Activated CD4-positive, alpha-beta T cell treated with anti-CD3 and anti-CD28 coated beads, Interleukin-2, amount 10 ng/mL, durations not matched to agents 24 days and 14 days (primary cell): ENCODE data around the gene TRIM16. TPM values are rescaled to one million over a fixed set of nuclear protein-coding genes. Genes with fewer than 3 reads are reported as not detected.
"Not testable (repeated sequence)": the region's sequence is repeated elsewhere in the genome, so short reads cannot be mapped to it uniquely, and the experiment has no call there.

Experiments
- DNase-seq: peaks from one replicate; pipeline ENCODE4 v3.0.0; 2022
- H3K27ac Mint-ChIP-seq: one replicate; pipeline ENCODE4 v1.8.0; 2022; ENCODE audit warnings: mild to moderate bottlenecking, mixed read lengths
- H3K27me3 Mint-ChIP-seq: one replicate; pipeline ENCODE4 v1.8.0; 2022; ENCODE audit warnings: mixed read lengths
- H3K36me3 Mint-ChIP-seq: one replicate; pipeline ENCODE4 v1.8.0; 2022; ENCODE audit warnings: low read depth, mild to moderate bottlenecking, mixed read lengths
- H3K4me1 Mint-ChIP-seq: one replicate; pipeline ENCODE4 v1.8.0; 2021; ENCODE audit warnings: mixed read lengths
- H3K4me3 Mint-ChIP-seq: one replicate; pipeline ENCODE4 v1.8.0; 2022; ENCODE audit warnings: mild to moderate bottlenecking, moderate library complexity, mixed read lengths
- H3K9me3 Mint-ChIP-seq: one replicate; pipeline ENCODE4 v1.8.0; 2021; ENCODE audit warnings: mixed read lengths
- intact Hi-C: fragments of 100-400 bp; cut with micrococcal nuclease; formaldehyde crosslinking; loops from one replicate; pipeline ENCODE4 v1.15.1; 2023
- total RNA-seq: library from RNA; stranded (reverse); gene quantifications from 2 replicates; pipeline ENCODE4 v1.2.3, GENCODE V29; 2022

Gene TRIM16
- total RNA-seq, 1 donor from 2014 or later, result 15.2 TPM

- Mint-ChIP-seq H3K27me3 (no peaks in the 10 kb centered on the region), H3K27ac (peak overlapping the region; percentile 65), H3K4me1 (peaks cover 39% of the 10 kb centered on the region), H3K9me3 (no peaks in the 10 kb centered on the region), H3K4me3 (peak overlapping the region; percentile 78), H3K36me3 (peaks cover 6% of the 10 kb centered on the region)
- peak; percentile 58 for DNase-seq
- intact Hi-C loops, result no loop called here
Measured at GRCh38 chr17:15650741-15651582, 33.1 kb downstream of the TRIM16 start.

- peak overlapping the region; percentile 29 for H3K27ac Mint-ChIP-seq
Measured at GRCh38 chr17:15649861-15650421, 34.2 kb downstream of the TRIM16 start.

GRCh38 chr17:15648386-15648785 lies 35.7 kb downstream of the TRIM16 start:
- no peaks in the 10 kb centered on the region for H3K27me3 Mint-ChIP-seq

More at GRCh38 chr17:15649861-15650421, 34.2 kb downstream of the TRIM16 start:
- Mint-ChIP-seq H3K36me3 (peaks cover 6% of the 10 kb centered on the region), H3K27me3 (no peaks in the 10 kb centered on the region), H3K4me3 (peak overlapping the region; percentile 78), H3K4me1 (peaks cover 48% of the 10 kb centered on the region), H3K9me3 (no peaks in the 10 kb centered on the region)
- intact Hi-C loops, result no loop called here
- DNase-seq, result no peak

GRCh38 chr17:15645942-15646312 lies 38.2 kb downstream of the TRIM16 start:
- H3K9me3 Mint-ChIP-seq, DNase-seq, intact Hi-C loops, H3K27me3 Mint-ChIP-seq, H3K36me3 Mint-ChIP-seq: not testable (repeated sequence)
- peaks cover 38% of the 10 kb centered on the region for H3K4me1 Mint-ChIP-seq
- peak overlapping the region; percentile 13 for H3K4me3 Mint-ChIP-seq
- H3K27ac Mint-ChIP-seq, result peak overlapping the region; percentile 81

More at GRCh38 chr17:15648386-15648785, 35.7 kb downstream of the TRIM16 start:
- Mint-ChIP-seq H3K27ac (peak overlapping the region; percentile 74), H3K9me3 (no peaks in the 10 kb centered on the region), H3K36me3 (peaks cover 6% of the 10 kb centered on the region), H3K4me3 (peak overlapping the region; percentile 34), H3K4me1 (peaks cover 48% of the 10 kb centered on the region)
- intact Hi-C loops, result no loop called here
- DNase-seq, result no peak

GRCh38 chr17:15645099-15645941 lies 38.8 kb downstream of the TRIM16 start:
- intact Hi-C loops, H3K36me3 Mint-ChIP-seq, H3K27me3 Mint-ChIP-seq, H3K9me3 Mint-ChIP-seq: not testable (repeated sequence)
- Mint-ChIP-seq H3K27ac (peak overlapping the region; percentile 81), H3K4me1 (peaks cover 32% of the 10 kb centered on the region), H3K4me3 (peak overlapping the region; percentile 13)
- peak; percentile 69 for DNase-seq

- peaks cover 12% of the 10 kb centered on the region for H3K4me1 Mint-ChIP-seq
- H3K4me3 Mint-ChIP-seq, H3K36me3 Mint-ChIP-seq, intact Hi-C loops, H3K27me3 Mint-ChIP-seq, H3K9me3 Mint-ChIP-seq, DNase-seq, H3K27ac Mint-ChIP-seq: not testable (repeated sequence)
Measured at GRCh38 chr17:15642505-15643251, 41.4 kb downstream of the TRIM16 start.

- H3K9me3 Mint-ChIP-seq, DNase-seq, H3K27ac Mint-ChIP-seq, intact Hi-C loops, H3K27me3 Mint-ChIP-seq, H3K4me3 Mint-ChIP-seq, H3K4me1 Mint-ChIP-seq, H3K36me3 Mint-ChIP-seq: not testable (repeated sequence)
Measured at GRCh38 chr17:15642014-15642413, 42.1 kb downstream of the TRIM16 start.

- H3K4me3 Mint-ChIP-seq, H3K27ac Mint-ChIP-seq, H3K27me3 Mint-ChIP-seq, H3K9me3 Mint-ChIP-seq, intact Hi-C loops, DNase-seq, H3K4me1 Mint-ChIP-seq: not testable (repeated sequence)
- H3K36me3 Mint-ChIP-seq, result peaks cover 20% of the 10 kb centered on the region
Measured at GRCh38 chr17:15630930-15631453, 53.1 kb downstream of the TRIM16 start.

- DNase-seq, H3K4me3 Mint-ChIP-seq, H3K4me1 Mint-ChIP-seq, H3K27me3 Mint-ChIP-seq, intact Hi-C loops, H3K27ac Mint-ChIP-seq, H3K9me3 Mint-ChIP-seq: not testable (repeated sequence)
- H3K36me3 Mint-ChIP-seq, result peaks cover 19% of the 10 kb centered on the region
Measured at GRCh38 chr17:15629991-15630390, 54.1 kb downstream of the TRIM16 start.

- H3K4me1 Mint-ChIP-seq, H3K27ac Mint-ChIP-seq, H3K4me3 Mint-ChIP-seq, DNase-seq, H3K36me3 Mint-ChIP-seq, H3K27me3 Mint-ChIP-seq, H3K9me3 Mint-ChIP-seq, intact Hi-C loops: not testable (repeated sequence)
Measured at GRCh38 chr17:15623661-15624209, 60.4 kb downstream of the TRIM16 start.

- H3K9me3 Mint-ChIP-seq, DNase-seq, H3K27ac Mint-ChIP-seq, intact Hi-C loops, H3K4me3 Mint-ChIP-seq, H3K36me3 Mint-ChIP-seq, H3K27me3 Mint-ChIP-seq, H3K4me1 Mint-ChIP-seq: not testable (repeated sequence)
Measured at GRCh38 chr17:15623255-15623654, 60.9 kb downstream of the TRIM16 start.

GRCh38 chr17:15622124-15622523 lies 62.0 kb downstream of the TRIM16 start:
- intact Hi-C loops, H3K27ac Mint-ChIP-seq, H3K9me3 Mint-ChIP-seq, H3K4me1 Mint-ChIP-seq, H3K4me3 Mint-ChIP-seq, H3K27me3 Mint-ChIP-seq, DNase-seq, H3K36me3 Mint-ChIP-seq: not testable (repeated sequence)
